ENCODE results near the gene TPM1.

TPM1 gene

GRCh38 chr15:63072023-63072650, 29.6 kb downstream of the TPM1 start:
- Histone ChIP-seq H3K27ac (ENCODE audit: low read depth, low read length) (no peak overlapping the region), H2BK120ac (ENCODE audit: low read depth, low read length) (no peak overlapping the region), H3K18ac (ENCODE audit: low read length) (no peak overlapping the region), H3K9ac (ENCODE audit: low read length) (no peak overlapping the region), H3K4me3 (ENCODE audit: low read length) (no peak overlapping the region), H2BK15ac (replicated peaks; ENCODE audit: low read depth) (no peak overlapping the region), H3K27me3 (ENCODE audit: insufficient read depth, low read length, poor library complexity) (no peaks in the 10 kb centered on the region), H3K36me3 (ENCODE audit: control insufficient read depth, insufficient read depth, low read length) (peaks cover 8% of the 10 kb centered on the region), H4K5ac (ENCODE audit: low read length) (no peak overlapping the region), H3K79me2 (ENCODE audit: control insufficient read depth, insufficient read depth, low read length) (no peaks in the 10 kb centered on the region), H3K4me1 (ENCODE audit: control insufficient read depth, low read depth, low read length) (peaks cover 12% of the 10 kb centered on the region), H3K4me2 (ENCODE audit: low read length) (no peak overlapping the region), H2BK5ac (ENCODE audit: low read length) (no peak overlapping the region), H3K79me1 (ENCODE audit: low read length) (no peaks in the 10 kb centered on the region), H3K23ac (ENCODE audit: low read length) (no peak overlapping the region), H3K56ac (ENCODE audit: low read length) (no peak overlapping the region), H2AK5ac (ENCODE audit: low read length) (no peak overlapping the region), H4K8ac (ENCODE audit: low read depth, low read length) (no peak overlapping the region), H3K4ac (ENCODE audit: low read depth, low read length) (no peak overlapping the region)
- WGBS (ENCODE audit: extremely low coverage, insufficient coverage, low lambda C conversion rate), result no CpG with 5 or more reads among the region's 3 CpGs
- no peak for DNase-seq

- H3K9ac ChIP-seq (ENCODE audit: low read length), result no peak overlapping the region
- no CpG with 5 or more reads among the region's 9 CpGs for WGBS (ENCODE audit: extremely low coverage, insufficient coverage, low lambda C conversion rate)
- H2AK5ac ChIP-seq (ENCODE audit: low read length), result no peak overlapping the region
- no peaks in the 10 kb centered on the region for H3K79me1 ChIP-seq (ENCODE audit: low read length)
- no peak overlapping the region for H3K23ac ChIP-seq (ENCODE audit: low read length)
- no peak for DNase-seq
- H3K4me2 ChIP-seq (ENCODE audit: low read length), result no peak overlapping the region
- no peak overlapping the region for H3K4me3 ChIP-seq (ENCODE audit: low read length)
- H2BK120ac ChIP-seq (ENCODE audit: low read depth, low read length), result no peak overlapping the region
- H3K18ac ChIP-seq (ENCODE audit: low read length), result no peak overlapping the region
- H3K36me3 ChIP-seq (ENCODE audit: control insufficient read depth, insufficient read depth, low read length), result peaks cover 8% of the 10 kb centered on the region
- no peak overlapping the region for H3K27ac ChIP-seq (ENCODE audit: low read depth, low read length)
- H3K4me1 ChIP-seq (ENCODE audit: control insufficient read depth, low read depth, low read length), result peaks cover 12% of the 10 kb centered on the region
- no peak overlapping the region for H3K56ac ChIP-seq (ENCODE audit: low read length)
- no peak overlapping the region for H4K8ac ChIP-seq (ENCODE audit: low read depth, low read length)
- H2BK15ac ChIP-seq (replicated peaks; ENCODE audit: low read depth), result no peak overlapping the region
- no peaks in the 10 kb centered on the region for H3K27me3 ChIP-seq (ENCODE audit: insufficient read depth, low read length, poor library complexity)
- no peak overlapping the region for H4K5ac ChIP-seq (ENCODE audit: low read length)
- no peak overlapping the region for H3K4ac ChIP-seq (ENCODE audit: low read depth, low read length)
- H3K79me2 ChIP-seq (ENCODE audit: control insufficient read depth, insufficient read depth, low read length), result no peaks in the 10 kb centered on the region
- no peak overlapping the region for H2BK5ac ChIP-seq (ENCODE audit: low read length)
Observed at GRCh38 chr15:63072809-63073277, 30.3 kb downstream of the TPM1 start.

- DNase-seq, result no peak
- Histone ChIP-seq H4K5ac (ENCODE audit: low read length) (no peak overlapping the region), H3K4ac (ENCODE audit: low read depth, low read length) (no peak overlapping the region), H3K27me3 (ENCODE audit: insufficient read depth, low read length, poor library complexity) (no peaks in the 10 kb centered on the region), H3K56ac (ENCODE audit: low read length) (no peak overlapping the region), H3K4me1 (ENCODE audit: control insufficient read depth, low read depth, low read length) (peaks cover 12% of the 10 kb centered on the region), H3K4me3 (ENCODE audit: low read length) (no peak overlapping the region), H3K27ac (ENCODE audit: low read depth, low read length) (no peak overlapping the region), H3K79me1 (ENCODE audit: low read length) (no peaks in the 10 kb centered on the region), H3K18ac (ENCODE audit: low read length) (no peak overlapping the region), H3K23ac (ENCODE audit: low read length) (no peak overlapping the region), H4K8ac (ENCODE audit: low read depth, low read length) (no peak overlapping the region), H2BK5ac (ENCODE audit: low read length) (no peak overlapping the region), H2BK15ac (replicated peaks; ENCODE audit: low read depth) (no peak overlapping the region), H3K36me3 (ENCODE audit: control insufficient read depth, insufficient read depth, low read length) (peaks cover 4% of the 10 kb centered on the region), H3K79me2 (ENCODE audit: control insufficient read depth, insufficient read depth, low read length) (no peaks in the 10 kb centered on the region), H3K9ac (ENCODE audit: low read length) (no peak overlapping the region), H3K4me2 (ENCODE audit: low read length) (no peak overlapping the region), H2AK5ac (ENCODE audit: low read length) (no peak overlapping the region), H2BK120ac (ENCODE audit: low read depth, low read length) (no peak overlapping the region)
- no CpG with 5 or more reads among the region's 9 CpGs for WGBS (ENCODE audit: extremely low coverage, insufficient coverage, low lambda C conversion rate)
Observed at GRCh38 chr15:63073497-63074172, 31.1 kb downstream of the TPM1 start.

GRCh38 chr15:63075015-63075983, 32.8 kb downstream of the TPM1 start:
- Histone ChIP-seq H2BK5ac (ENCODE audit: low read length) (no peak overlapping the region), H3K27me3 (ENCODE audit: insufficient read depth, low read length, poor library complexity) (no peaks in the 10 kb centered on the region), H3K9ac (ENCODE audit: low read length) (no peak overlapping the region), H3K36me3 (ENCODE audit: control insufficient read depth, insufficient read depth, low read length) (peaks cover 1% of the 10 kb centered on the region), H3K56ac (ENCODE audit: low read length) (peak overlapping the region; percentile 68), H3K18ac (ENCODE audit: low read length) (peak overlapping the region; percentile 1), H3K4me3 (ENCODE audit: low read length) (no peak overlapping the region), H3K79me1 (ENCODE audit: low read length) (no peaks in the 10 kb centered on the region), H3K4ac (ENCODE audit: low read depth, low read length) (no peak overlapping the region), H2AK5ac (ENCODE audit: low read length) (peak overlapping the region; percentile 9), H2BK15ac (replicated peaks; ENCODE audit: low read depth) (no peak overlapping the region), H3K79me2 (ENCODE audit: control insufficient read depth, insufficient read depth, low read length) (no peaks in the 10 kb centered on the region), H4K8ac (ENCODE audit: low read depth, low read length) (no peak overlapping the region), H4K5ac (ENCODE audit: low read length) (peak overlapping the region; percentile 27), H3K4me2 (ENCODE audit: low read length) (no peak overlapping the region), H3K27ac (ENCODE audit: low read depth, low read length) (no peak overlapping the region), H3K4me1 (ENCODE audit: control insufficient read depth, low read depth, low read length) (peaks cover 12% of the 10 kb centered on the region), H2BK120ac (ENCODE audit: low read depth, low read length) (no peak overlapping the region), H3K23ac (ENCODE audit: low read length) (peak overlapping the region; percentile 72)
- DNase-seq, result no peak
- WGBS (ENCODE audit: extremely low coverage, insufficient coverage, low lambda C conversion rate), result no CpG with 5 or more reads among the region's 17 CpGs

GRCh38 chr15:63075984-63076713, 33.6 kb downstream of the TPM1 start:
- Histone ChIP-seq H3K27me3 (ENCODE audit: insufficient read depth, low read length, poor library complexity) (no peaks in the 10 kb centered on the region), H3K79me1 (ENCODE audit: low read length) (no peaks in the 10 kb centered on the region), H4K5ac (ENCODE audit: low read length) (no peak overlapping the region), H3K18ac (ENCODE audit: low read length) (no peak overlapping the region), H2AK5ac (ENCODE audit: low read length) (peak overlapping the region; percentile 9), H3K4me3 (ENCODE audit: low read length) (no peak overlapping the region), H2BK5ac (ENCODE audit: low read length) (no peak overlapping the region), H3K36me3 (ENCODE audit: control insufficient read depth, insufficient read depth, low read length) (peaks cover 1% of the 10 kb centered on the region), H2BK120ac (ENCODE audit: low read depth, low read length) (no peak overlapping the region), H3K79me2 (ENCODE audit: control insufficient read depth, insufficient read depth, low read length) (no peaks in the 10 kb centered on the region), H4K8ac (ENCODE audit: low read depth, low read length) (no peak overlapping the region), H3K9ac (ENCODE audit: low read length) (no peak overlapping the region), H3K56ac (ENCODE audit: low read length) (peak overlapping the region; percentile 4), H3K4me1 (ENCODE audit: control insufficient read depth, low read depth, low read length) (peaks cover 12% of the 10 kb centered on the region), H3K27ac (ENCODE audit: low read depth, low read length) (peak overlapping the region; percentile 38), H2BK15ac (replicated peaks; ENCODE audit: low read depth) (no peak overlapping the region), H3K4ac (ENCODE audit: low read depth, low read length) (no peak overlapping the region), H3K23ac (ENCODE audit: low read length) (peak overlapping the region; percentile 72), H3K4me2 (ENCODE audit: low read length) (no peak overlapping the region)
- DNase-seq, result no peak
- no CpG with 5 or more reads among the region's 12 CpGs for WGBS (ENCODE audit: extremely low coverage, insufficient coverage, low lambda C conversion rate)

Data from mesendoderm (in vitro differentiated cells).